Tibial nerve (tissue), 4 donors: ENCODE measurements around the gene SPIC. TPM values are rescaled to one million over a fixed set of nuclear protein-coding genes. Genes with fewer than 3 reads are reported as not detected.

Experiments
- DNase-seq, 2 donors: peaks; one replicate each; pipeline ENCODE4 v3.0.0-alpha.2; 2019; ENCODE audit warnings: low spot score in 2 of 2
- H3K27ac ChIP-seq, 4 donors: fragments of 200-600 bp; sonication (generic) in 3 of 4; one replicate each; pipeline ENCODE4 v1.5.1; 2017 to 2019; ENCODE audit warnings: mild to moderate bottlenecking in 1 of 4
- H3K27me3 ChIP-seq, 2 donors: fragments of 200-600 bp; sonication (generic) in 1 of 2; one replicate each; pipeline versions ENCODE4 v1.5.1 to v1.6.0; 2017 to 2019
- H3K36me3 ChIP-seq, 3 donors: fragments of 200-600 bp; sonication (generic); one replicate each; pipeline ENCODE4 v1.5.1; 2018 to 2019
- H3K4me1 ChIP-seq, 4 donors: fragments of 200-600 bp; sonication (generic) in 3 of 4; one replicate each; pipeline ENCODE4 v1.5.1; 2017 to 2019
- H3K4me3 ChIP-seq, 4 donors: fragments of 200-600 bp; sonication (generic) in 3 of 4; one replicate each; pipeline ENCODE4 v1.5.1; 2017 to 2019; ENCODE audit warnings: mild to moderate bottlenecking in 1 of 4, moderate library complexity in 1 of 4
- H3K9me3 ChIP-seq, 4 donors: fragments of 200-600 bp; sonication (generic) in 3 of 4; one replicate each; pipeline ENCODE4 v1.5.1; 2017 to 2019
- CTCF ChIP-seq, 5 experiments: fragments of 200-600 bp in 3 of 5; fragments of 450-650 bp in 2 of 5; sonication (generic) in 3 of 5; IDR thresholded peaks; one replicate each; pipeline ENCODE4 v1.5.1; 2016 to 2019; ENCODE audit warnings: antibody characterized with exemption in 5 of 5, mild to moderate bottlenecking in 3 of 5, moderate library complexity in 2 of 5
- EP300 ChIP-seq, 2 donors: sonication (generic); formaldehyde crosslinking; IDR thresholded peaks; one replicate each; pipeline ENCODE4 v1.6.1; 2017; ENCODE audit warnings: antibody characterized with exemption in 2 of 2, mild to moderate bottlenecking in 1 of 2
- POLR2A ChIP-seq, 2 donors: fragments of 450-650 bp; IDR thresholded peaks; one replicate each; pipeline ENCODE4 v1.6.1; 2017; ENCODE audit warnings: antibody characterized with exemption in 2 of 2, mild to moderate bottlenecking in 2 of 2, moderate library complexity in 2 of 2
- WGBS, 2 donors: methylation state at CpG; one replicate each; pipeline ENCODE4 v1.1.5; 2018; 5-methylcytosine and 5-hydroxymethylcytosine counted together
- small RNA-seq: library from RNA; depleted of rRNA; stranded (forward); fragments of <200 nt; gene quantifications from one replicate; pipeline ENCODE3, GENCODE V24; 2016
- total RNA-seq, 4 donors: library from RNA; depleted of rRNA; stranded (reverse); fragments of >200 nt; gene quantifications; one replicate each; pipeline ENCODE4 v1.1.0, GENCODE V29; 2016

The SPIC gene
- total RNA-seq, 4 donors from 2014 or later = not detected

DNA sequence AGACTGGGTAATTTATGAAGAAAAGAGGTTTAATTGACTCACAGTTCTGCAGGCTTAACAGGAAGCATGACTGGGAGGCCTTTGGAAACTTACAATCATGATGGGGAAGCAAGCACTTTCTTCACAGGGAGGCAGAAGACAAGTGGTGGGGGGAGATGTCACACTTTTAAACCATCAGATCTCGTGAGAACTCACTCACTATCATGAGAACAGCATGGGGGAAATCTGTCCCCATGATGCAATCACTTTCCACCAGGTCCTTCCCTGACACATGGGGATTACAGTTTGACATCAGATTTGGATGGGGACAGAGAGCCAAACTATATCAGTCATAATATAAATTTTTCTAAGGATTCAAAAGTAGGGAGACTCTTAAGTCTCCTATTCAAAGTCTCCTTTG is 46.0 kb downstream of the SPIC start:
- Histone ChIP-seq H3K36me3 (no peaks in the 10 kb centered on the region), H3K27me3 (no peaks in the 10 kb centered on the region), H3K27ac (no peak overlapping the region), H3K4me3 (no peak overlapping the region), H3K9me3 (no peaks in the 10 kb centered on the region), H3K4me1 (no peaks in the 10 kb centered on the region)
- TF ChIP-seq POLR2A (IDR thresholded peaks at IDR 0.05) (no peak), EP300 (IDR thresholded peaks at IDR 0.05) (no peak), CTCF (IDR thresholded peaks at IDR 0.05) (no peak)
- no peak for DNase-seq
- WGBS, 2 donors = 29 to 38% methylated on average over 1 of the region's 1 CpG

DNA sequence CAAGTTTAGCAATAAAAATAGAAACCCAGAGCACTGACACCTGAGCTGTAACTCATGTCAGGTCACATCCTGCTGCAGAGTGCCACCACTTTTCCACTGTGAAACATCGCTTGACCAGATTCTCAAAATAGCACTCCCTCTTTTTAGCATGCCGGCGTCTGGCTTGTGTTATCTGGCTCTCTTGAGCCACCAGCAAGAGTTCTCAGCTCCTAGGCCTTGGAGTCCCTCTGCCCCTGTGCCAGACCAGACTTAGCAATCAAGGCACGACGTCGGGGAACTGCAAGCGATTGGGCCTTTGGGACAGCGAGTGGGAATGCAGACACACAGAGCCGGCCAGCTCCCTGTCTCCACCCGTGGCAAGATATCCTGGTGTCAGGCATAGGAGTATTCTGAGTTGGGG is 52.5 kb downstream of the SPIC start:
- WGBS, 2 donors = 70 to 75% methylated on average over 10 of the region's 10 CpGs
- no peak for DNase-seq
- Histone ChIP-seq H3K36me3 (no peaks in the 10 kb centered on the region), H3K4me3 (no peak overlapping the region), H3K4me1 (no peaks in the 10 kb centered on the region), H3K27me3 (no peaks in the 10 kb centered on the region), H3K27ac (no peak overlapping the region), H3K9me3 (no peaks in the 10 kb centered on the region)
- TF ChIP-seq CTCF (IDR thresholded peaks at IDR 0.05) = no peak

DNA sequence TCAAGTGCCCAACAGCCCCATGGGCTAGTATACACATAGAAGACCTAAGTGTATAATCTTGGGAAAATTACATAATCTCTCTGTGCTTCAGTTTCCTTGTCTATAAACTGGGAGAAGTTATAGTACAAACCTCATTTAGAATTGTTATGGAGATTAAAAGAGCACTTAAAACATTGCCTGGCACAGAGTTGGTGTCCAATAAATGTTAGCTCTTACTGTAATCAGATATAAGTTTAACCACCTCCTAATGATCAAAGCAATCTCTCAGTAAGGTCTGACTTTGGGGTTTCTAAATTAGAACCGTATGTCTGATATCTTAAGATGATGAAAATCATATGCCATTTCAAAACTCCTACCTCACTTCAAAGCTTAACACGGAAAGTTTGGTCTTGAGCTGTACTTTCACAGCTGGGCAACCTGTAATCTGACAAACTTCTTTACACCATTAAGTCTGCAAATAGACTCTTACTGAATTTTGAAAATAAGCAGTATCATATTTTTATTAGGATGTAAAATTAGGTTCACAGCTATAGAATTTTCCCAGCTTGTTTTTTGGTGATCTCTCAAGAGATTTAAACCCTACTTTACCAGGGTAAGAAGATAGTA is 61.0 kb downstream of the SPIC start:
- DNase-seq = no peak
- H3K36me3 ChIP-seq = no peaks in the 10 kb centered on the region
- H3K4me3 ChIP-seq = no peak overlapping the region
- no peaks in the 10 kb centered on the region for H3K9me3 ChIP-seq
- H3K27me3 ChIP-seq = no peaks in the 10 kb centered on the region
- 69 to 75% methylated on average over 2 of the region's 2 CpGs for whole genome bisulfite sequencing, 2 donors
- no peak overlapping the region for H3K27ac ChIP-seq
- TF ChIP-seq POLR2A (IDR thresholded peaks at IDR 0.05) (no peak), EP300 (IDR thresholded peaks at IDR 0.05) (no peak), CTCF (IDR thresholded peaks at IDR 0.05) (no peak)
- H3K4me1 ChIP-seq = no peaks in the 10 kb centered on the region

Small RNAs within 50 kb of the gene (small RNA-seq; reads per million reads assigned to genes)
- gene RF00019 (not detected), gene RNA5SP367 (not detected), gene RNU5E-5P (not detected)

Other genes starting within 250 kb of the SPIC start
- 10 to 100 TPM; 10.4 to 15.9 (median 13.1) TPM for gene UTP20, start 195.2 kb upstream of the SPIC start, total RNA-seq
- gene ARL1, start 67.6 kb upstream of the SPIC start, total RNA-seq = 10 to 100 TPM; 41.1 to 55.0 (median 50.3) TPM
- 1 to 10 TPM in 1 of 4 donors, under 1 TPM in 3; under 0.01 to 1.5 (median 0.60) TPM for gene MYBPC1, start 119.6 kb downstream of the SPIC start, total RNA-seq
- gene CHPT1, start 222.3 kb downstream of the SPIC start, total RNA-seq = 100 to 1,000 TPM; 160 to 272 (median 228) TPM